Left cardiac atrium (tissue), 4 donors: ENCODE results near the gene BSDC1. TPM values are rescaled to one million over a fixed set of nuclear protein-coding genes. Genes with fewer than 3 reads are reported as not detected.

Source experiments
- ATAC-seq, 2 donors: fragments of 200-7000 bp; cut with Tn5 transposase; one replicate each; pipeline ENCODE4 v1.9.1; 2020; ENCODE audit warnings: mild to moderate bottlenecking in 2 of 2, moderate library complexity in 2 of 2
- DNase-seq: peaks from one replicate; pipeline ENCODE4 v3.0.0-alpha.2; 2020
- intact Hi-C, 2 donors: fragments of 100-400 bp; cut with DNase I; formaldehyde crosslinking; loops; one replicate each; pipeline versions ENCODE4 v1.14.1 to v1.15.1; 2022 to 2023
- total RNA-seq, 2 donors: library from RNA; stranded (reverse); fragmentation: NEBNext Ultra II Directional; extraction: Animal tissue kit (Norgen Biotek cat#: 25700); gene quantifications; one replicate each; pipeline ENCODE4 v1.2.1, GENCODE V29; 2021
- donor health status: DM: no; HTN: yes; CAD: no.
- donor health status: DM: no; HTN: yes; CAD: no; lungs with severe emphysema.
- donor health status: DM: yes; HTN: yes; CAD: no.
- donor health status: Dilated cardiomyopathy.

BSDC1 gene
- total RNA-seq, 2 donors from 2014 or later: 42.2 to 43.8 TPM

DNA sequence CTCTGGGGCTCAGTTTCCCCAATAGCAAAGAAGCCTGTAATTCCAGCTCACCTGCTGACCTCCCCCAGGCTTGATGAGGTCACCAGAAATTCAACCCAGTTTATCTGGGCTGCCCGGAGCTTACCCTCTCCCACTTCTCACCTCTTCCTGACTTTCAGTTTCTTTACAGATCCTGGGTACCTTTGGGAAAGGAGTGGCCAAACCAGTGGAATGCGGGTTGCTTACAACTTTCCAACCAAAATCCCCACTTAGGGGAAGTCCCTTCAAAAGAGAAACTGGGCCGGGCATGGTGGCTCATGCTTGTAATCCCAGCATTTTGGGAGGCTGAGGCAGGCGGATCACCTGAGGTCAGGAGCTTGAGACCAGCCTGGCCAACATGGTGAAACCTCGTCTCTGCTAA lies 52.3 kb downstream of the BSDC1 start:
- no peak for ATAC-seq
- intact Hi-C loops: no loop called here
- DNase-seq: no peak

DNA sequence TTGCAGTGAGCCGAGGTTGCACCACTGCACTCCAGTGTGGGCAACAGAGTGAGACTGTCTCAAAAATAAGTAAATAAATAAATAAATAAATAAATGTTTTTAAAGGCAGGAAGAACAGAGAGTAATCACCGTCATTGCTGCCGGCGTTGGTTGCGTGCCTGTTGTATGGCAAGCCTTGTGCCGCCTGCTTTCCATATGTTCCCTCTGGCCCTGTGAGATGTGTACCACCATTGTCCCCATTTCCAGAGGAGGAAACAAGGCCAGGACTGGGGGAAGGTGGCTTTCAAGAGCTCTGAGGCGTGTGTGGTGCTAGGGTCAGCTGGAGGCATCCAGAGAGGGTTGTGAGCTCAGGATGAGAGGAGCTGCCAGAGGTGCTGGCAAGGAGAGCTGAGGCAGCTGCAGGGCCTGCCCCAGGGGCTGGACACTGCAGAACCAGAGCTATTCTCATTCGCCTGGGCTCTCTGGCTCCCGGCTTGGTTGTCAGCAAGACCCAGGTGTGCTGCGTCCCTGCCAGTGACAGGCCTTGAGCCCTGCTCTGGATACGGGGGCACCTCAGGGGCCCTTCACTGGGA lies 53.0 kb downstream of the BSDC1 start:
- DNase-seq (no peak), ATAC-seq (peak in 1 of 2 donors; percentile 10)
- intact Hi-C loops: no loop called here

DNA sequence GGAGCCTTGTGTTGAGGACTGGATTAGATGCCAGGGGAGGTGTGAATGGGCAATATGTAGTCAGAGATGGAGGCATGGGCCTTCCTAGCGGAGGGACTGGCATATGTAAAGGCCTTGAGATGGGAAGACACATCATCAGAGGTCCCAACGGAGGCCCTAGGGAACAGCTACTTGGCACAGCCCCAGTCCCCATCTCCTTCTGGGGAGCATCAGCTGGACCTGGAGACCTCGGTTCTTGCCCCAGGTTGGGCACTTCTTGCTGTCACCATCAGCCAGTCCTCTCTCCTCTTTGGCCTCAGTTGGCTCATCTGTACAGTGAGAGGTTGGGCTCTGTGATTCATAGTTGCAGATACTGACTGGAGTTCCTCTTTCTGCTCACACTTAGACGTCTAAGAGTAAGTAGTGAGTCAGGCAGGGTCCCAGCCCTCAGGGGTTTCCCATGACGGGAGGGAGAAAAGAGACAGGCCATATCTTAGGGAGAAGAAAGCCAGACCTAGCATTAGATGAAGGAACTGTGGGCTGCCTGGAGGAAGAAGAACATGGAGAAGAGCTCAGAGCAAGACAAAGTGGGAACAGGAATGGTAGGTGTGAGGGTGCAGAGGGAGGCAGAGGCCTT lies 54.8 kb downstream of the BSDC1 start:
- DNase-seq (no peak), ATAC-seq (peak in 1 of 2 donors; percentile 2)
- intact Hi-C loops: no loop called here

DNA sequence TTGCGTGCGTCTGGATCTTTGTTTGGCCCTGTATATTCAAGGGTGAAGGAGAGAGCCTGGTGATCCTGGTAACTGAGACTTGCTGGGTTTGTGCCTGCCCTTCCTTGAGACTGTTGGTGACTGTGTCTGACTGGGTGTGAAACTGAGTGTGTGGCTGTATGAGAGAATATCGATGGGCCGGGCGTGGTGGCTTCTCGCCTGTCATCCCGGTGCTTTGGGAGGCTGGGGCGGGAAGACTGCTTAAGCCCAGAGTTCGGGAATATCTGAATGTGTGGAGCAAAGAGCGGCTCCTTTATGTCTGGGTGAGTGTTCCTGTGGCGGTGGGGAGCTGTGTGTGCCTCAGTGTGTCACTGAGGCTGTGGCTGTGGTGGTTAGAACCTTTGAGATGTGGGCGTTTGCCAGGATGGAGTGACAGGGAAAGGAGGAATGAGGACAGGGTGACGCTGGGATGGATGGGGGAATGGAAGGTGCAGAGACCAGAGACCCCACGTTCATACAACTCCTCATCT lies 55.5 kb downstream of the BSDC1 start:
- intact Hi-C loops: no loop called here

DNA sequence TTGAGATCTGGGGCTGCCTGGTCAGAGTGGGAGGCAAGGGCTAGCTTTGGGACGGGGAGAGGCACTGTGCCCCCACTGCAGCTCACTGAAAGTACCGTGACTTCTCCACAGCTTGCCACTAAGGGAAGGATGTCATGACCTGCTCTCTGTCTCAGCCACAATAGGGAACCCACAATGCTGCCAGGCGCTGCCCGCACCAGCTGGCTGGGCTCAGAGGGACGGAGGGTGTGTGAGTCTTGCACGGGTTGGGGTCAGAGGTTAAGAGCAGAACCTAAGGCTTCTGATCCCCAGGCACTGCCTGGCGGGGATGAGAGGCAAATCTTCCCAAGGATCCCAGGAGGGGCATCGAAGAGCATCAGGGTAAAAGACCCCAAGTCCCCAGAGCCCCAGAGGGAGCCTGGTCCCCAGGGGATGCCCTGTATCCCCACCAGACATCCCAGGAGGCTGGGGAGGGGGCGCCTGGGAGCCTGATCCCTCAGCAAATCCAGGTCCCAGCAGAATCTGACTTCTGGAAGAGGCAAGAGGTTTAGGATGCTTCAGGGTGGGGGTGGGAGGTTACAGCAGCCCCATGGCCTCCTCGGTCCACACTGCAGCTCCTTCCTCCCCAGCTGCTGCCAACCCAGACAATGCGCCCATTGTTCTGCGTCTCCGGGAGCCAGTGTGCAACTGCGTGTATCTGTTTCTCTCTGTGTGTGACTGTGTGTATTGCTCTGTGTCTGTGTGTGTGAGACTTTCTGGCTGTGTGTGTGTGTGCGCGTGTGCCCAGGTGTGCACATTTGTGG lies 56.2 kb downstream of the BSDC1 start:
- ATAC-seq: peak in 1 of 2 donors; percentile 44
- intact Hi-C loops: no loop called here
- peak; percentile 58 for DNase-seq

More for the DNA sequence above, 55.5 kb downstream of the BSDC1 start:
- DNase-seq: no peak
- ATAC-seq: no peak

DNA sequence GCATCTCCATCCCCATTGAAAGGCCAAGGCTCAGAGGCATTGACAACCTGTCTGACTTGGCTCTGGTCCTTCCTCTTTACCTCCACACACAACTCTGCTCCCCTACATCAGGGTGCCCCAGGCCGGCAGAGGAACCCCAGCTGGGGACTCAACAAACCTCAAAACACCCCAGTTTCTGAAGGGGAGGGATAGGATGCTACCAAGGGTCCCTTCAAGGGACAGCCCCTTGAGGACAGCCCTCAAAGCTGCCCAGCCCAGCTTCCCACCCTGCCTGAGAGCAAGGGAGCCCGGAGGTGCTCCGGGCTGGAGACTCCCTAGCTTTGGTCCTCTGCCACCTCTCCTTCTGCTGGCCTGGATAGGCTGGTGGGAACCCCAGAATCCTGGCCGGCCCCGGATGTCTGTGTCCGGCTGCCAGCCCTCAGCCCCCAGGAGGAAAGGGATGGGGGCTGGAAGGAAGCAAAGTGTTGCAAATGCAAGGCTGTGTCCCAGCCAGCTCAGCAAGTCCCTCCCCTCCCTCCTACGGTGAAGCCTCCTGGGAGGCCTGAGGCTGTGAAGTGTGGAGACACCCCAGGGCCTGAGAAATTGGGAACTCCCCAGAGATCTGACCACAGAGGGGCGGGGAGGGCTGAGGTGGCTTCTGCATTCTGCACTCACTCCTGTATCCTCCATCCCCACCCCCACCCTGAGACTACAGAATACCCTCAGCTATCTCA lies 57.1 kb downstream of the BSDC1 start:
- DNase-seq: peak; percentile 58
- intact Hi-C loops: no loop called here

DNA sequence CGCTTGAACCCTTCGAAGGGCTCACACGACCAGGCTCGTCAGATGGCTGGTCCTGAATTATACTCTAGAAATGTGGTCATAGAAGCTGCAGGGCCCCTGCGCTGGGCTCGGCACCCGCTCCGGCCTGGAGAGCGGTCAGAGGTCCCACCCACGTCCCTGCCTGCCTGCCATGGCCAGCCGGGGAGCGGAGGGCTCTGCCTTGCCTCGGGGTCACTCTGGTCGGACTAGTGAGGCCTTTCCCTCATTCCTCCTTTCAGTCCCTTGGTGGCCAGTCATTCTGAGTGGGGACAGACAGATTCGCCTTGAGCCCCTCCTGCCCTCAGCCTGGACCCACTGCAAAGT lies 57.7 kb downstream of the BSDC1 start:
- intact Hi-C loops: no loop called here

More for the DNA sequence above, 57.1 kb downstream of the BSDC1 start:
- peak; percentile 14 to 34 for ATAC-seq

DNA sequence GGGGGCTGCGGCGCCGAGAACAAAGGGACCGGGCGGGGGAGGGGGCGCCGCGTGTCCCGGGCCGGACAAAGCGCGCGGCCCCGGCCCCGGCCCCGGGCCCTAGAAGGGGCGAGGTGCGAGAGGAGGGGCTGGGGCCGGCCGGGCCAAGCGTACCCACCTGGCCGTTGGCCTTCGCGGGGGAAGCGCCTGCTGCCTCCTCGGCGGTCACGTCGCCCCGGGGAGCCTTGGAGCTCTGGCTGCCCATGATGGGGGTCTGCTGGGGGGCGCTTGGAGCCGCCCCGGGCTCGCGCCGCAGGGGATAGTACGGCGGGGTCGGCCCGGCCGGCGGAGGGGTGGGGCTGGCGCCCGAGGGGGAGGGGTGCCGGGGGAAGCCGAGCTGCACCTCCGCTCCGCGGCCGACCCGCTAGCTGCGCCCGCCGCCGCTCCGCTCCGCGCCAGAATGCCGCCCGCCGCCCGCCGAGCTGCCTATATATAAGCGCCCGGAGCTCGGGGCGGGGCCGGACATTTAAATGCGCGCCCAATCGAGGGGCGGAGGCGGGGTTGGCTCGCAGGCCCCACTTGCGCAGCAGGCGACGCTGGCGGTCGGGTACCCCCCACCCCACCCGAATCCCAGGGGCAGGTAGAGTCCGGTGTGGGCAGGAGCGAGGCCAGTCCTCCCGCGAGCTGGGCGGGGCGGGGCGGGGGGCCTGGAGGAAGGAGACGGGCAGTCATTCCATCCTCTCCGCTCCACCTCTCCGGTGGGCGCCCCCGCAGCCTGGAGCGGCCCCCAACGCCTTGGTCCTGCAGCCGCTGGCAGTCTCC lies 58.3 kb downstream of the BSDC1 start, which contains the start of gene MARCKSL1:
TSS of gene MARCKSL1 (minus strand) at position 444 of the 801 bp plus-strand sequence. CDS start at position 244, 200 bp downstream.
- intact Hi-C loops: no loop called here
- DNase-seq (peak; percentile 92), ATAC-seq (peak; percentile 69 to 81)

More for the DNA sequence above, 57.7 kb downstream of the BSDC1 start:
- ATAC-seq: peak; percentile 1 to 6
- peak; percentile 45 for DNase-seq

DNA sequence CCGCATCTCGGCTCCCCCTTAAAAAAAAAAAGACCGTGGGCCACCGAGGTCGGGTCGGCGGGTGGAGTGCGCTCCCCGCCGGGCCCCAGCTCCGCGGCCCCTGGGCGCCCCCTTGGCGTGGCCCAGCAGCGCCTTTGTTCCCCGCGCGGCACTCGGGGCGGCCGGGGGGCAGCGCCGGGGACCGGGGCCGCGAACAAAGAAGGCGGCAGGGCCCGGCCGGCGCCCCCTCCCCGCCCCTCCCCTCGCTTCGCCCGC lies 58.8 kb downstream of the BSDC1 start:
- ATAC-seq: peak in 1 of 2 donors; percentile 19
- DNase-seq: no peak
- intact Hi-C loops: no loop called here

DNA sequence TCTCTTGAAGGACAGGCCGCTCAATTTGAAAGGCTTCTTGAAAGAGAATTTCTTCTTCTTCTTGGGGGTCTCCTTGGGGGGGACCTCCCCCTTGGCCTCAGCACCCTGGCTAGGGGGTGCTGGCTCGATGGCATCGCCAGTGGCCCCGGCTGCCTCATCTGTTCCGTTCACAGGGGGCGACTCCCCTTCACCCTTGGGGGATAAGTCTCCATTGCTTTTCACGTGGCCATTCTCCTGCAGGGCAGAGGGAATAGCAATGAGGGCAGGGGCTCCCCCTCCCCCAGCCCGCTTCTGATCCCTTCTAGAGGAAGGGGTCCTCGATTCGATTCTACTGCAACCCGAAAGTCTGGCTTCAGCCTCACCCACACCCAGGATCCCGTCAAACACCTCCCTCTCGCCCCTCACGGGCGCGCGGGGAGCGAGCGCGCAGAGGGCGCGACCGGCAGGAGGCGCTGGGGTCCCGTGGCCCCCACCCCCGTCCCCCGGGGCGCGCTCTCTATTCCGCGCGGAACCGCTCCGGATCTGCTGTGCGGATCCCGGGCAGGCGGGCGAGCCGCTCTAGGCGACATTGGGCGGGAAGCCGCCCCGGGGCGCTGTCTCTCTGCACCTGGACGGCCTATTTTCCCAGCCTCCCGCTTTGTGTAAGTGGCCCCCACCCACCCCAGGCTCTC lies 59.2 kb downstream of the BSDC1 start:
- peak; percentile 68 for DNase-seq
- intact Hi-C loops: no loop called here
- ATAC-seq: peak; percentile 32 to 58

DNA sequence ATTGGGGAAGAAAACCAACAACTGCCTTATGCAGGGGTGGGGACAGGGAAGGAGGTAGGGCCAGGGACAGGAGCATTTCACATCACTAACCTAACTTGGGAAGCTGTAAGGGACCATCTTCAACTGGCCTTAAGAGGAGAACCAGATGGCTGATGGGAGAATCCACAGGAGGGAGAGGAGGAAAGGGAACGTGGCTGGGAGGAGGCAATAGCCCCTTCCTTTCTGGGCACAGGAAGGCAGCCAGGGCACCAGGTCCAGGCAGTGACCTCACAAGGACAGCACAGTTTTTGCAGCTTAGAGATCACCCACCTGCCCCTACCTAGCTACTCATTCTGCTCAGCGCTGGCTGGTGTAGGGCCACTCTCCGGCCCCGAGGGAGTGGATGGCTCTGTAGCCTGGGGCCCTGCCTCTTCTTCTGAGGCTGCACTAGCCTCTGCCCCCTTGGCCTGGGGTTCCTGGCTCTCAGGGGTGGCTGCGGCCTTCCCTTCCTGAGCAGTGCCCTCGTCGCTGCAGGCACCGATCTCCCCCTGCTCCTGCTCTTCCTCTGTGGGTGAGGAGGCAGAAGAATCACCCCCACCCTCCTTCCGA lies 59.9 kb downstream of the BSDC1 start:
- DNase-seq (no peak), ATAC-seq (no peak)
- intact Hi-C loops: no loop called here

DNA sequence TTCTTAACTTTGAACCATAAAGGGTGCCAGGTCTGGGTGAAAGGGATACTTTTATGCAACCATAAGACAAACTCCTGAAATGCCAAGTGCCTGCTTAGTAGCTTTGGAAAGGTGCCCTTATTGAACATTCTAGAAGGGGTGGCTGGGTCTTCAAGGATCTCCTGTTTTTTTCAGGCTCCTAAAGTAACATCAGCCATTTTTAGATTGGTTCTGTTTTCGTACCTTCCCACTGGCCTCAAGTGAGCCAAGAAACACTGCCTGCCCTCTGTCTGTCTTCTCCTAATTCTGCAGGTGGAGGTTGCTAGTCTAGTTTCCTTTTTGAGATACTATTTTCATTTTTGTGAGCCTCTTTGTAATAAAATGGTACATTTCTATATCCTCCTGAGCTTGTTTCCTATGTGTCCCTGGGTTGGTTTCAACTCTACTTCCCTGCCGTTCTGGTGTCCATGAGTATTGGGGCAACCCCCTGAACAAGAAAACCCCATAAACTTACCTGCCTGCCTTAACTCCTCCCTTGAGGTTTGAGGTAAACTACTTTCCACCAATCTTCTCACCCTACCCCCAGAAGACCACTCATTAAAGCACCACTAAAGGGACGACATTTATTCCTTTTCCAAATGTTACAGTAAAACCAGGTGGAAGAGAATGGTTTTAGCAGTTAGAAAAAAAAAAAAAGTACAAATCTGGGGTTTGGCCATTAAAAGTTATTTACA lies 60.8 kb downstream of the BSDC1 start:
- DNase-seq: no peak
- no peak for ATAC-seq
- intact Hi-C loops: no loop called here

DNA sequence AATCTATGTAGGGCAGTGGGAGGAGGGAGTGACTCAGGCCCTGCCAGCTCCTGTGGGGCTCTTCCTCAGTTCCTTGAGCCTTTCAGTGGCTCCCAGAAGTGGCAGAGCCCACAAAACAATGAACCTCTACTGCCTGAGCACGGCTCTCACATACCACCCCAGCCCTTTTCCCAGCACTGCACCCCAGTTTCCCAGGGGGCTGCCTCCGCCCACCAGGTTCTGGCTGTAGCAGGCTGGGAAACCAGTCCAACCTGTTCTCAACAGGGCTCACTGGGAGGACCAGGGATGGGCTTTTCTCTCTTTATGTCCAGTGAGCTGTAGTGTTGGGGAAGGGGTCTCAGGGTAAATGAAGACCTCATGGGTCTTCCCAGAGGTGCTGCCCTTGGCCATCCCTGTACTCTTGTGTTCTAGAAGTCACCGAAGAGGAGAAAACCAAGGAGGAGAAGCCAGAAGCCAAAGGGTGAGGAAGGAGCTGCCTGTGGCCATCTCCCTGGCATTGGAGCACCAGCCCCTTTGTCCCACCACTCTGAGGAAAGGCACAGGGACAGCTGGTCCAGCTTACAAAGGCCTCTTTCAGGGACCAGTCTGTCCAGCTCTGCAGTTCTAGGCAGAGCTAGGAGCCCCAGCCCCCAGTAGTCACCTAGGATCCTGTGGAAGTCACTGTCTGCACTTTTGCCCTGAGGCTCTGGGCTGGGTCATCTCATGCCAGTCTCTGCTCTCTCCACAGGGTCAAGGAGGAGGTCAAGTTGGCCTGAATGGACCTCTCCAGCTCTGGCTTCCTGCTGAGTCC lies 61.8 kb downstream of the BSDC1 start:
- DNase-seq: no peak
- intact Hi-C loops: no loop called here
- ATAC-seq: no peak

DNA sequence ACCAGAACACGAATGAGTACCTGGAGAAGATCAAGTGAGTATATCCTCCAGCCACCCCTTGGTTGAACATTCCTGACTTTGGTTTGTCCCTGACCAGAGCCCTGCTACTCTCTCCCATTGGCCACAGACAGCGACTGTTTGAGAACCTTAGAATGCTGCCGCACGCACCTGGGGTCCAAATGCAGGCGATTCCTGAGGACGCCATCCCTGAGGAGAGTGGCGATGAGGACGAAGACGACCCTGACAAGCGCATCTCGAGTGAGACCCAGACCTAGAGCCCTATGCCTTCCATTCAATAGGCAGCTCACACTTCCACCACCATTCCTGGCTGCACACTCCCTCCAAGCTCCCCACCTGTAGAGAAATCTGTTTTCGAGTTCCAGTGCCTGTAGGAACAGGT lies 62.7 kb downstream of the BSDC1 start:
- no peak for DNase-seq
- intact Hi-C loops: no loop called here
- ATAC-seq: no peak

DNA sequence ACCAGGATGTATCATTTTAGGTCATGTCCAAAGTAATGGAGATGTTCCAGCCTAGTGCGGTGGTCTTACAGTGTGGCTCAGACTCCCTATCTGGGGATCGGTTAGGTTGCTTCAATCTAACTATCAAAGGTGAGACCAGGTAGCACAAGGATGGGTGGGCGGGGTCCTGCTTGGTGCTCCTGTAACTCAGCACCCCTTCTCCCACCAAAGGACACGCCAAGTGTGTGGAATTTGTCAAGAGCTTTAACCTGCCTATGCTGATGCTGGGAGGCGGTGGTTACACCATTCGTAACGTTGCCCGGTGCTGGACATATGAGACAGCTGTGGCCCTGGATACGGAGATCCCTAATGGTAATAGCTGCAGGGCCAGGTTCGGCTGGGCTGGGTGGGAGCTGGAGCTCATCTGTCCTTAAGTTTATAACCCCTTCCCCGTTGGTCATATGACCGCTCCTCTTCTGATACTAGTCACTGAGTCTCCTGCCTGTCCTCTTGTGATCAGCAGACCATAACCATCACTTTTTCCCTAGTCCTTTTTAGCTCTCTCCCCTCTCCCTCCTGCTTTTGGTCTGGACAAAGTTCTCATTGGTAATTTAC lies 63.6 kb downstream of the BSDC1 start:
- DNase-seq: no peak
- intact Hi-C loops: no loop called here
- no peak for ATAC-seq

DNA sequence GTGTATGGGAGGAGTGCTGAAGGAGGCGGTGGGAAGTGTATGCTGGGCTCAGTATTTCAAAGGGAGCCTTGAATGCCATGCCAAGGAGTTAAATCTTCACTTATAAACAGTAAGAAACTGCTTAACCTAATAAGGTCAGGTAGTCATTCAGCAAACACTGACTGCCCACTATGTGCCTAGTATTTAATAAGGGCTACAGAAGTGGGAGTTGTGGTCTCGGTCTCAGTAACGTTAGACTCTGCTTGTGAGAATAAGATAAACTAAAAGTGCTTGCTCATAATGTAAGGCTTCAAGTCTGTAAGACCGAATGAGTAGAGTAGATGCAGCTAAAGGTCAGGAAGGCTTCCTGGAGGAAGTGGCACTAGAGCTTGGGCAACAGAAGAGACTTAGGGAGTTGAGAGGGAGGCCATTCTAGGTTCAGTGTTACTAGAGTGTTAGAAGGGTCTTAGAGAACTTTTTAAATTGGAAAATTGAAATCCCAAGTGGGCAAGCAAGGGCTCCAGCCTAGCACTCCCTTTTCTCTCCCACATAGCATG lies 64.2 kb downstream of the BSDC1 start:
- no peak for DNase-seq
- intact Hi-C loops: no loop called here
- no peak for ATAC-seq
